Trophoblast cell (in vitro differentiated cells and primary cell): ENCODE data around the gene SMR3B.

ENCODE experiments used
- DNase-seq, 2 donors: peaks; one replicate each; pipeline ENCODE4 v3.0.0-alpha.2; 2016
- H2AFZ ChIP-seq: 2 replicates; pipeline ENCODE4 v1.6.1; 2013; ENCODE audit warnings: low read length, moderate library complexity, mild to moderate bottlenecking; ENCODE audit not compliant: insufficient read depth, poor library complexity
- H2AK5ac ChIP-seq: 2 replicates; pipeline ENCODE4 v1.6.1; 2013; ENCODE audit warnings: mild to moderate bottlenecking, low read length
- H2BK120ac ChIP-seq: 2 replicates; pipeline ENCODE4 v1.6.1; 2013; ENCODE audit warnings: low read length, mild to moderate bottlenecking, moderate library complexity; ENCODE audit not compliant: insufficient read depth, poor library complexity
- H2BK12ac ChIP-seq: 2 replicates; pipeline ENCODE4 v1.6.1; 2013; ENCODE audit warnings: mild to moderate bottlenecking, low read length, moderate library complexity
- H2BK5ac ChIP-seq: 2 replicates; pipeline ENCODE4 v1.6.1; 2013; ENCODE audit warnings: low read length, low read depth, moderate library complexity, mild to moderate bottlenecking; ENCODE audit not compliant: poor library complexity
- H3K14ac ChIP-seq: 2 replicates; pipeline ENCODE4 v1.6.1; 2013; ENCODE audit warnings: mild to moderate bottlenecking, low read length
- H3K18ac ChIP-seq: 2 replicates; pipeline ENCODE4 v1.6.1; 2013; ENCODE audit warnings: mild to moderate bottlenecking, low read length
- H3K23ac ChIP-seq: 2 replicates; pipeline ENCODE4 v1.6.1; 2013; ENCODE audit warnings: low read length
- H3K27ac ChIP-seq: 2 replicates; pipeline ENCODE4 v1.5.1; 2013; ENCODE audit warnings: low read depth, mild to moderate bottlenecking, inconsistent platforms, low read length, moderate library complexity
- H3K27me3 ChIP-seq: 2 replicates; pipeline ENCODE4 v1.6.1; 2013; ENCODE audit warnings: inconsistent platforms, mild to moderate bottlenecking, low read length, moderate library complexity; ENCODE audit not compliant: insufficient read depth
- H3K36me3 ChIP-seq, 2 experiments: 1 replicate in 1 of 2; 2 replicates in 1 of 2; pipeline ENCODE4 v1.6.1; 2013; ENCODE audit warnings: low read length in 2 of 2, mild to moderate bottlenecking in 2 of 2, moderate library complexity in 1 of 2; ENCODE audit not compliant: insufficient read depth in 2 of 2, control insufficient read depth in 1 of 2
- H3K4ac ChIP-seq: 2 replicates; pipeline ENCODE4 v1.6.1; 2013; ENCODE audit warnings: low read depth, mild to moderate bottlenecking, low read length, moderate library complexity
- H3K4me1 ChIP-seq, 2 experiments: 1 replicate in 1 of 2; 2 replicates in 1 of 2; pipeline ENCODE4 v1.6.1; 2013; ENCODE audit warnings: low read length in 2 of 2, mild to moderate bottlenecking in 2 of 2, moderate library complexity in 1 of 2; ENCODE audit not compliant: insufficient read depth in 2 of 2, control insufficient read depth in 1 of 2
- H3K4me2 ChIP-seq: 2 replicates; pipeline ENCODE4 v1.6.1; 2013; ENCODE audit warnings: inconsistent platforms, mild to moderate bottlenecking, low read length, moderate library complexity
- H3K4me3 ChIP-seq: 2 replicates; pipeline ENCODE4 v1.5.1; 2013; ENCODE audit warnings: mild to moderate bottlenecking, low read depth, low read length, inconsistent platforms
- H3K79me1 ChIP-seq: one replicate; pipeline ENCODE4 v1.6.1; 2013; ENCODE audit warnings: low read length
- H3K79me2 ChIP-seq: 2 replicates; pipeline ENCODE4 v1.6.1; 2013; ENCODE audit warnings: low read length, mild to moderate bottlenecking; ENCODE audit not compliant: control insufficient read depth, insufficient read depth, poor library complexity
- H3K9ac ChIP-seq: 2 replicates; pipeline ENCODE4 v1.6.1; 2013; ENCODE audit warnings: mild to moderate bottlenecking, low read length
- H3K9me3 ChIP-seq: 2 replicates; pipeline ENCODE4 v1.6.1; 2013; ENCODE audit warnings: low read depth, mild to moderate bottlenecking, control low read depth, inconsistent platforms, low read length; ENCODE audit not compliant: insufficient read depth
- H4K12ac ChIP-seq: 2 replicates; pipeline ENCODE4 v1.6.1; 2013; ENCODE audit warnings: low read depth, mild to moderate bottlenecking, low read length, moderate library complexity
- H4K8ac ChIP-seq: 2 replicates; pipeline ENCODE4 v1.6.1; 2013; ENCODE audit warnings: low read depth, mild to moderate bottlenecking, low read length, moderate library complexity
- H4K91ac ChIP-seq: one replicate; pipeline ENCODE4 v1.6.1; 2013; ENCODE audit warnings: low read depth, mild to moderate bottlenecking, low read length, moderate library complexity
- WGBS: extraction: QIAGEN DNeasy Blood & Tissue Kit; methylation state at CpG from one replicate; pipeline ENCODE4 v1.1.7; 2013; ENCODE audit warnings: missing lambda C conversion rate; ENCODE audit not compliant: insufficient read length, insufficient coverage; ENCODE audit errors: extremely low coverage; 5-methylcytosine and 5-hydroxymethylcytosine counted together

Gene SMR3B

DNA sequence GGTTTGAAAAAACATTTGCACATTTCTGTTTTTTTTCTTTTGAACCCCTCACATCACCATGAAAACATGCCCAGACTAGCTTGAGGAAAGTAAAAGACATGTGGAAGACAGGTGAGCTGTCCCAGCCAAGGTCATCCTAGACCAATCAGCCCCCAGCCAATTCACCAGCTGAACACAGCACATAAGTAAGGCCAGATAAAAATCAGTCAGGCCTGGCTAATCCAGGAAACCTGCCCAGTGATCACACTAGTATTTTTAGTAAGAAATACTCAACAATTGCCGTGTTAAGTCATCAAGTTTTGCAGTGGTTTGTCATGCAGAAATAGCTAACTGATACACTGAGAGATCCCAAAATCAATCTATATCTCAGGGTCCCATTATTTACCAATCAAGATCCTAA is 26.7 kb upstream of the SMR3B start:
- Histone ChIP-seq H2BK12ac (no peak overlapping the region), H3K18ac (no peak overlapping the region), H3K9ac (no peak overlapping the region), H2AK5ac (no peak overlapping the region), H3K4ac (no peak overlapping the region), H3K36me3 (no peaks in the 10 kb centered on the region), H2BK120ac (no peak overlapping the region), H2AFZ (no peak overlapping the region), H4K91ac (no peak overlapping the region), H3K4me3 (no peak overlapping the region), H2BK5ac (no peak overlapping the region), H3K9me3 (no peaks in the 10 kb centered on the region), H3K4me1 (no peaks in the 10 kb centered on the region), H4K12ac (no peak overlapping the region), H3K27me3 (no peaks in the 10 kb centered on the region), H3K27ac (no peak overlapping the region), H3K4me2 (no peak overlapping the region), H3K14ac (no peak overlapping the region), H3K23ac (no peak overlapping the region), H4K8ac (no peak overlapping the region), H3K79me1 (no peaks in the 10 kb centered on the region), H3K79me2 (no peaks in the 10 kb centered on the region)
- WGBS = no CpG with 5 or more reads among the region's 1 CpG
- no peak for DNase-seq

DNA sequence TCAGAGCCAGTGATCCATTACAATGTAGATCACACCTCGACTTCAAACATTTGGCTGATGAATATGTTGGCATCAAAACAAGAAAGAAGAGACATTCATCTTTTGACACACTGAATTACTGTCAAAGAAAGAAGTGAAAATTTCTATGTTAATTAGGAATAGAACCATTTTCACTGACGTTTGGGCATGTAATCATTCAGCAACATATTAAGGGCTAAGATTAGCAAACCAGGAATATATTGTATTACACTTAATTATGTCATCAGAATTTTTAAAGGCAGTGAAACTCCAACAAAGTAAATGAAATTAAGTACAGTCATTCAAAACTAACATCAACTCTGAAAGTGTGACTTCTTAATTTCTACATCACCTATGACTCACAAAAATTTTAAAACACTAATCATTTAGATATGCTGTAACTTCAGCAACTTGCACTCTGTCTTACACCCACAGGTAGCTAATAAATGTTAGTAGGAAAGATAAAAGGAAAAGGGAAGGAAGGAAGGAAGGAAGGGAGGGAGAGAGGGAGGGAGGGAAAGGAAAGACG is 23.7 kb upstream of the SMR3B start:
- no peak overlapping the region for H3K4me3 ChIP-seq
- H2BK12ac ChIP-seq = no peak overlapping the region
- no peak overlapping the region for H4K12ac ChIP-seq
- H3K14ac ChIP-seq = no peak overlapping the region
- no peak overlapping the region for H3K9ac ChIP-seq
- no peak for DNase-seq
- H3K4ac ChIP-seq = no peak overlapping the region
- no peak overlapping the region for H2AK5ac ChIP-seq
- H3K27ac ChIP-seq = no peak overlapping the region
- no peak overlapping the region for H4K8ac ChIP-seq
- H2BK120ac ChIP-seq = no peak overlapping the region
- H3K36me3 ChIP-seq = no peaks in the 10 kb centered on the region
- no peak overlapping the region for H3K18ac ChIP-seq
- H3K9me3 ChIP-seq = no peaks in the 10 kb centered on the region
- H3K23ac ChIP-seq = no peak overlapping the region
- H2AFZ ChIP-seq = no peak overlapping the region
- no peak overlapping the region for H2BK5ac ChIP-seq
- no peaks in the 10 kb centered on the region for H3K27me3 ChIP-seq
- no peak overlapping the region for H3K4me2 ChIP-seq
- no peaks in the 10 kb centered on the region for H3K4me1 ChIP-seq
- no peak overlapping the region for H4K91ac ChIP-seq
- no peaks in the 10 kb centered on the region for H3K79me1 ChIP-seq
- no CpG with 5 or more reads among the region's 3 CpGs for WGBS
- no peaks in the 10 kb centered on the region for H3K79me2 ChIP-seq

DNA sequence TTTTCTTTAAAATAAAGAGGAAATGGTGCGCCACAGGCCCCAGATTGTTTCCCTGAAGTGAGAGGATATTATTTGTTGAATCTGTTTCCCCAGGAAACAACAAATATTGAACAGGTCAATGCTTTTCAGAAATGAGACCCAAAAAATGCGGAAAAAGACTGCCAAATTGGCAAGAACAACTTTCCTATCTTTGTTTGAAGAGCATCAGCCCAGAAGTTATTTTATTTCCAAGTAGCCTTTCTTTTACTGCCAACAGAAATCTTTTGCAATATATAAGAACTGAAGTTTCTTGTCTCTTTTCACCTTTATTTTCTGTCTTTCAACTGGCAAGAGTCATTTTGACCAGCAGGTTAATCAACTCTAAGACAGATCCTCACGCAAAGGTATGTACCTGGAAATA is 22.5 kb upstream of the SMR3B start, which contains the start of gene SMR3A:
Gene SMR3A, plus strand, starts transcription at position 301 of the 400 bp plus-strand sequence. CDS start 1,356 bp downstream, outside the sequence.
- no peak within 1 kb of the TSS for H2AFZ ChIP-seq
- H4K12ac ChIP-seq = no peak within 1 kb of the TSS
- no peaks in the 10 kb centered on the region for H3K36me3 ChIP-seq
- no peak within 1 kb of the TSS for H2AK5ac ChIP-seq
- no peak within 1 kb of the TSS for H3K23ac ChIP-seq
- no peak within 1 kb of the TSS for H3K14ac ChIP-seq
- no CpG with 5 or more reads among the region's 3 CpGs for WGBS
- H3K4ac ChIP-seq = no peak within 1 kb of the TSS
- H3K27me3 ChIP-seq = no peaks in the 10 kb centered on the region
- no peaks in the 10 kb centered on the region for H3K79me1 ChIP-seq
- no peak within 1 kb of the TSS for H2BK5ac ChIP-seq
- no peak within 1 kb of the TSS for H3K9ac ChIP-seq
- H3K4me2 ChIP-seq = no peak within 1 kb of the TSS
- DNase-seq = no peak
- no peak within 1 kb of the TSS for H4K91ac ChIP-seq
- H2BK12ac ChIP-seq = no peak within 1 kb of the TSS
- H3K9me3 ChIP-seq = no peaks in the 10 kb centered on the region
- H3K27ac ChIP-seq = no peak within 1 kb of the TSS
- H3K18ac ChIP-seq = no peak within 1 kb of the TSS
- H3K79me2 ChIP-seq = no peaks in the 10 kb centered on the region
- no peak within 1 kb of the TSS for H4K8ac ChIP-seq
- H3K4me3 ChIP-seq = no peak within 1 kb of the TSS
- no peak within 1 kb of the TSS for H2BK120ac ChIP-seq
- H3K4me1 ChIP-seq = no peaks in the 10 kb centered on the region

DNA sequence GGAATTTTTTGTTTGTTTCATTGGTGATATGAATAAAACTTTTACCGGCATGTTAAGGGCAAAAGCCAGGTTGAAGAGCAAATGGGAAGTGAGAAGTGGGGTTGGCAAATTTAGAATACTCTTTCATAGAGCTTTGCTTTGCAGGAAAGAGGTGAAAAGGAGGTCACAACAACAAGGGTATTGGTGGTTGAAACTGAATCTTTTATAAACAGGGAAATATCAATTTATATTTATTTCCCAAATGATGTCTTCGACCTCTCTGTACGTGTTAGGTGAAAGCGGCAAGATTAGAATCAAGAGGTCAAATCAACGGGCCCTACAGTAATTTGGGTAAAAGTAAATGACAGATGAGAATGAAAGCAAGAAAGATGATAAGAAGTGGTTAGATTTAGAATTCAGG is 18.9 kb upstream of the SMR3B start:
- Histone ChIP-seq H2AK5ac (no peak overlapping the region), H2BK5ac (no peak overlapping the region), H2BK12ac (no peak overlapping the region), H3K27ac (no peak overlapping the region), H4K91ac (no peak overlapping the region), H3K36me3 (no peaks in the 10 kb centered on the region), H3K18ac (no peak overlapping the region), H3K79me1 (no peaks in the 10 kb centered on the region), H2BK120ac (no peak overlapping the region), H3K4ac (no peak overlapping the region), H3K9ac (no peak overlapping the region), H3K4me3 (no peak overlapping the region), H3K4me1 (no peaks in the 10 kb centered on the region), H3K4me2 (no peak overlapping the region), H3K23ac (no peak overlapping the region), H3K9me3 (no peaks in the 10 kb centered on the region), H4K8ac (no peak overlapping the region), H3K79me2 (no peaks in the 10 kb centered on the region), H3K14ac (no peak overlapping the region), H2AFZ (no peak overlapping the region), H3K27me3 (no peaks in the 10 kb centered on the region), H4K12ac (no peak overlapping the region)
- DNase-seq = no peak
- no CpG with 5 or more reads among the region's 5 CpGs for WGBS
